ENCODE measurements around the gene COPG2. TPM values are rescaled to one million over a fixed set of nuclear protein-coding genes. Genes with fewer than 3 reads are reported as not detected.

Gene COPG2
- total RNA-seq, 2 experiments from 2014 or later = 29.9 to 32.2 TPM

DNA sequence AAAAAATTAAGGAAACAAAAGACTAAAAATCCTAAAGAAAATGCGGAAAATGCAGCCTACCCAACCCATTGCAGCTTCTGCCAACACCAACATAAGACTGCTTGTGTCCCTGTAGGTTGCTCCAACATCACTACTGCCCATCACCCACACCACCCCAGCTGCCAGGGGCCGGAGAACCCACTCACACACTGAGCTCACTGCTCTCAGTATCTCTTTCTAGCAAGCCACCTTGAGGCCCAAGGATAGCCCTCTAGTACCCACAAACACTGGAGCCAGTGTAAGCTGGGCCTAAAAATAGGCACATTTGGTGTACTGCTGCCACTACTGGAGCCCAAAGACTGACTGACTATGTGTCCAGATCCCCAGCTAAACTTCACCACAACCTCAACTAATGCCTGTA is 109.4 kb downstream of the COPG2 start:
- POLR2A ChIA-PET = interaction anchor here (0.7 kb wide), 1 partner anchor 69 kb away, joined by 3 read pairs; no protein-coding TSS in a partner anchor
- no peaks in the 10 kb centered on the region for H3K9me3 ChIP-seq (ENCODE audit: low read length)
- H3K79me2 ChIP-seq (ENCODE audit: insufficient read depth, low read depth, low read length) = no peaks in the 10 kb centered on the region
- no peak overlapping the region for H3K4me3 ChIP-seq (ENCODE audit: low read depth, low read length, poor library complexity, severe bottlenecking)
- H2AFZ ChIP-seq (ENCODE audit: low read length) = no peak overlapping the region
- BruUV-seq (replicated peaks) = no TSS peak
- DNase-seq (ENCODE audit: low spot score) = no peak
- TF ChIP-seq, protein P1, sequence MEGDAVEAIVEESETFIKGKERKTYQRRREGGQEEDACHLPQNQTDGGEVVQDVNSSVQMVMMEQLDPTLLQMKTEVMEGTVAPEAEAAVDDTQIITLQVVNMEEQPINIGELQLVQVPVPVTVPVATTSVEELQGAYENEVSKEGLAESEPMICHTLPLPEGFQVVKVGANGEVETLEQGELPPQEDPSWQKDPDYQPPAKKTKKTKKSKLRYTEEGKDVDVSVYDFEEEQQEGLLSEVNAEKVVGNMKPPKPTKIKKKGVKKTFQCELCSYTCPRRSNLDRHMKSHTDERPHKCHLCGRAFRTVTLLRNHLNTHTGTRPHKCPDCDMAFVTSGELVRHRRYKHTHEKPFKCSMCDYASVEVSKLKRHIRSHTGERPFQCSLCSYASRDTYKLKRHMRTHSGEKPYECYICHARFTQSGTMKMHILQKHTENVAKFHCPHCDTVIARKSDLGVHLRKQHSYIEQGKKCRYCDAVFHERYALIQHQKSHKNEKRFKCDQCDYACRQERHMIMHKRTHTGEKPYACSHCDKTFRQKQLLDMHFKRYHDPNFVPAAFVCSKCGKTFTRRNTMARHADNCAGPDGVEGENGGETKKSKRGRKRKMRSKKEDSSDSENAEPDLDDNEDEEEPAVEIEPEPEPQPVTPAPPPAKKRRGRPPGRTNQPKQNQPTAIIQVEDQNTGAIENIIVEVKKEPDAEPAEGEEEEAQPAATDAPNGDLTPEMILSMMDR (conservative IDR thresholded peaks at IDR 0.05; ENCODE audit: low read length) = no peak
- no peak for TF ChIP-seq EZH2phosphoT487 (IDR thresholded peaks at IDR 0.05; ENCODE audit: borderline replicate concordance, low read depth, low read length)
- no peak overlapping the region for H3K4me2 ChIP-seq (ENCODE audit: low read length)
- CTCF ChIA-PET (ENCODE audit: unreplicated experiment) = no interaction called here
- H3K27ac ChIP-seq (ENCODE audit: low read depth, low read length, poor library complexity, severe bottlenecking) = no peak overlapping the region
- intact Hi-C loops (cut with micrococcal nuclease; ENCODE audit: unreplicated experiment) = no loop called here
- H3K4me1 ChIP-seq (ENCODE audit: insufficient read depth, low read length, poor library complexity, severe bottlenecking) = no peaks in the 10 kb centered on the region
- H3K9me2 ChIP-seq (ENCODE audit: insufficient read depth, low read length) = no peaks in the 10 kb centered on the region
- no peaks in the 10 kb centered on the region for H4K20me1 ChIP-seq (ENCODE audit: insufficient read depth, low read length)
- H3K36me3 ChIP-seq (ENCODE audit: insufficient read depth, low read length) = peaks cover 5% of the 10 kb centered on the region

DNA sequence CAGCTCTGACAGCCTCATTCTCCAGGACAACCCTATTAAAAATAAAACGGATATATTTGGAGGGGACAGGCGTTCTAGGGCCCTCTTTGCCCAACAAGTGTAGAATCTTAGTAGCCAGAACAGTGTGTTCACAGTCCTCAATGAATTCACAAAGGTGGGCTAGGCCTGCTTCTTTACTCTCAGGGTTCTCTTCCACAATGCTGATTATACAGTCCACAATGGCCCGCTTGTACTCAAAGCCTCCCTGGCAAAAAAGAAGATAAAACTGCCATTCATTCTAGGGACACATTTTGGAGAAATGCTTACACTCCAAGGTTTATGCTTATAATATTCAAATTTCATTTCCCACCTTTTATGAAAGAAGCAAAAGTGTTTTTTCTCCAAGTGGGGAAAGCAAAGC is 114.1 kb downstream of the COPG2 start:
- CTCF ChIA-PET (ENCODE audit: unreplicated experiment) = no interaction called here

DNA sequence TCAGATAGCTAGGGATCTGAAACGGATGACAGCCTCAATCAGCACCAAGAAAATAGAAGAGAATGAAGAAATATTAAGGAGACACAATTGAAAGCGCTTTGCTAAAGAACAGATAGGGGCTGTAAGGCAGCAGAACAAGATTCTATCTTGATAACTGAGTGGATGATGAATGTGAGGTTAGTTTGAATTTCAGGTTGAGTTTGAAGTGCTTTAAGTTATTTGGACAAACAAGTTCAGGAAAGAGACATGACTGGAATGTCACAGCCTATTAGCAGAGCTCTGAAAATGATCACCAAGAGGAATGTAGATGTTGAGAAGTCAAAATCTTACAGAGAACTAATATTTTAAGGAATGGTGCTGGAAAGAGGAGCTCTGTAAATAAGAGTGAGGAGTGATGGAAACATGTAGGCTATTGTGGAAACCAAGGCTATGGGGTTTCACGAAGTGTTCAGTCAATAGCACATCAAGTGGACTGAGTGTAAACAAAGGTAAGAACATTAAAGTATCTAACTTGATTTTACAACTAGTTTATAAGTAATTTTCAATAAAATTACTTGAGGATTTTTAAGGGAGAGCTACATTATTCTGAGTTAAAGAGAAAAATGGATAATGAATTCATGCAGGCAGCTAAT is 115.0 kb downstream of the COPG2 start:
- H3K36me3 ChIP-seq (ENCODE audit: insufficient read depth, low read length) = no peaks in the 10 kb centered on the region
- TF ChIP-seq, protein P1 (conservative IDR thresholded peaks at IDR 0.05; ENCODE audit: low read length) = no peak
- no peak for TF ChIP-seq EZH2phosphoT487 (IDR thresholded peaks at IDR 0.05; ENCODE audit: borderline replicate concordance, low read depth, low read length)
- H3K9me3 ChIP-seq (ENCODE audit: low read length) = no peaks in the 10 kb centered on the region
- DNase-seq (ENCODE audit: low spot score) = no peak
- no peak overlapping the region for H3K4me3 ChIP-seq (ENCODE audit: low read depth, low read length, poor library complexity, severe bottlenecking)
- no peaks in the 10 kb centered on the region for H3K79me2 ChIP-seq (ENCODE audit: insufficient read depth, low read depth, low read length)
- no peak overlapping the region for H3K4me2 ChIP-seq (ENCODE audit: low read length)
- H2AFZ ChIP-seq (ENCODE audit: low read length) = no peak overlapping the region
- H3K9me2 ChIP-seq (ENCODE audit: insufficient read depth, low read length) = no peaks in the 10 kb centered on the region
- no peaks in the 10 kb centered on the region for H3K4me1 ChIP-seq (ENCODE audit: insufficient read depth, low read length, poor library complexity, severe bottlenecking)
- H4K20me1 ChIP-seq (ENCODE audit: insufficient read depth, low read length) = no peaks in the 10 kb centered on the region
- no TSS peak for BruUV-seq (replicated peaks)
- ChIA-PET CTCF (ENCODE audit: unreplicated experiment) (no interaction called here), POLR2A (interaction anchor here (0.6 to 0.7 kb wide), 2 partner anchors 10 to 1789 kb away, joined by 4 read pairs; no protein-coding TSS in a partner anchor)
- intact Hi-C loops (cut with micrococcal nuclease; ENCODE audit: unreplicated experiment) = no loop called here
- H3K27ac ChIP-seq (ENCODE audit: low read depth, low read length, poor library complexity, severe bottlenecking) = no peak overlapping the region

More for the DNA sequence above, 114.1 kb downstream of the COPG2 start:
- H3K36me3 ChIP-seq (ENCODE audit: insufficient read depth, low read length) = no peaks in the 10 kb centered on the region; the same call in 1 of the 2 replicates
- H3K9me2 ChIP-seq (ENCODE audit: insufficient read depth, low read length) = no peaks in the 10 kb centered on the region
- TF ChIP-seq, protein P1 (conservative IDR thresholded peaks at IDR 0.05; ENCODE audit: low read length) = no peak
- no peak for TF ChIP-seq EZH2phosphoT487 (IDR thresholded peaks at IDR 0.05; ENCODE audit: borderline replicate concordance, low read depth, low read length)
- H3K9me3 ChIP-seq (ENCODE audit: low read length) = no peaks in the 10 kb centered on the region
- H2AFZ ChIP-seq (ENCODE audit: low read length) = no peak overlapping the region
- no TSS peak for BruUV-seq (replicated peaks)
- no peak overlapping the region for H3K4me2 ChIP-seq (ENCODE audit: low read length)
- no peaks in the 10 kb centered on the region for H3K4me1 ChIP-seq (ENCODE audit: insufficient read depth, low read length, poor library complexity, severe bottlenecking)
- no peak overlapping the region for H3K4me3 ChIP-seq (ENCODE audit: low read depth, low read length, poor library complexity, severe bottlenecking)
- H3K79me2 ChIP-seq (ENCODE audit: insufficient read depth, low read depth, low read length) = no peaks in the 10 kb centered on the region
- POLR2A ChIA-PET = no interaction called here
- intact Hi-C loops (cut with micrococcal nuclease; ENCODE audit: unreplicated experiment) = no loop called here
- H3K27ac ChIP-seq (ENCODE audit: low read depth, low read length, poor library complexity, severe bottlenecking) = no peak overlapping the region
- H4K20me1 ChIP-seq (ENCODE audit: insufficient read depth, low read length) = no peaks in the 10 kb centered on the region
- no peak for DNase-seq (ENCODE audit: low spot score)

All from OCI-LY7 (cell line).